K562 (cell line): ENCODE data around the gene HMGCL. TPM values are rescaled to one million over a fixed set of nuclear protein-coding genes. Genes with fewer than 3 reads are reported as not detected.

ENCODE experiments used
- ATF3 ChIP-seq, 2 experiments: fragments of 450-650 bp in 1 of 2; sonication (generic) in 1 of 2; formaldehyde crosslinking in 1 of 2; IDR thresholded peaks in 1 of 2; conservative IDR thresholded peaks in 1 of 2; 2 replicates each; pipeline versions ENCODE4 v1.6.1 to v1.8.1; 2016 to 2023; ENCODE audit warnings: mild to moderate bottlenecking in 2 of 2, moderate library complexity in 2 of 2, inconsistent platforms in 1 of 2, missing genetic modification reagents in 1 of 2
- FOXM1 ChIP-seq, 2 experiments: fragments of 450-650 bp in 1 of 2; sonication (generic) in 1 of 2; formaldehyde crosslinking in 1 of 2; IDR thresholded peaks; 2 replicates each; pipeline versions ENCODE4 v1.6.1 to v1.9.0; 2017 to 2022; ENCODE audit warnings: low read depth in 2 of 2, mild to moderate bottlenecking in 2 of 2, missing genetic modification reagents in 1 of 2, moderate library complexity in 1 of 2
- GATAD2B ChIP-seq: fragments of 450-650 bp; IDR thresholded peaks from 2 replicates; pipeline ENCODE4 v1.6.1; 2017; ENCODE audit warnings: mild to moderate bottlenecking, borderline replicate concordance
- HBP1 ChIP-seq: fragments of 450-650 bp; formaldehyde crosslinking; IDR thresholded peaks from 2 replicates; pipeline ENCODE4 v1.4.0; 2022; ENCODE audit warnings: missing genetic modification characterization
- MLX ChIP-seq, 2 experiments: fragments of 450-650 bp in 1 of 2; sonication (generic) in 1 of 2; formaldehyde crosslinking; conservative IDR thresholded peaks; 2 replicates each; pipeline versions ENCODE4 v1.4.0 to v1.8.1; 2020 to 2022; ENCODE audit warnings: mild to moderate bottlenecking in 1 of 2, missing genetic modification reagents in 1 of 2
- MXD1 ChIP-seq: fragments of 250-450 bp; sonication (Bioruptor Pico); IDR thresholded peaks from 2 replicates; pipeline ENCODE4 v1.8.0; 2021; ENCODE audit warnings: borderline replicate concordance, mild to moderate bottlenecking, moderate library complexity; ENCODE audit not compliant: poor library complexity, severe bottlenecking
- NR2C2 ChIP-seq, 2 experiments: fragments of 200-800 bp in 1 of 2; sonication (Bioruptor generic) in 1 of 2; sonication (generic) in 1 of 2; formaldehyde crosslinking in 1 of 2; IDR thresholded peaks; 2 replicates each; pipeline versions ENCODE4 v1.6.1 to v1.8.0; 2016 to 2022; ENCODE audit warnings: mild to moderate bottlenecking in 1 of 2, missing compliant biosample characterization in 1 of 2, missing genetic modification characterization in 1 of 2, missing genetic modification reagents in 1 of 2
- RFX5 ChIP-seq: IDR thresholded peaks from 2 replicates; pipeline ENCODE4 v1.6.1; 2011; ENCODE audit warnings: low read depth, mild to moderate bottlenecking, improper control_type of control experiment, low read length
- THAP7 ChIP-seq: fragments of 250-450 bp; sonication (Bioruptor Pico); IDR thresholded peaks from 2 replicates; pipeline ENCODE4 v1.5.0; 2021
- TRIM28 ChIP-seq: fragments of 450-650 bp; IDR thresholded peaks from 2 replicates; pipeline ENCODE4 v1.6.1; 2017
- ZBTB40 ChIP-seq, 2 experiments: fragments of 450-650 bp in 1 of 2; sonication (generic) in 1 of 2; formaldehyde crosslinking in 1 of 2; IDR thresholded peaks; 2 replicates each; pipeline versions ENCODE4 v1.7.1 to v1.9.0; 2016 to 2022; ENCODE audit warnings: inconsistent platforms in 1 of 2, mild to moderate bottlenecking in 1 of 2, missing genetic modification reagents in 1 of 2
- ZNF224 ChIP-seq: sonication (generic); formaldehyde crosslinking; IDR thresholded peaks from 2 replicates; pipeline ENCODE4 v1.8.0; 2022; ENCODE audit warnings: mild to moderate bottlenecking, missing genetic modification reagents
- polyA plus RNA-seq, 8 experiments: library from polyadenylated mRNA; depleted of rRNA in 4 of 8; stranded (reverse) in 5 of 8; unstranded in 3 of 8; fragments of >200 nt; fragmentation: Nextera tagmentation in 2 of 8; fragmentation: Illumina TruSeq in 1 of 8; extraction: Ambion mirVana in 2 of 8; extraction: Trizol in 1 of 8; gene quantifications; 2 replicates each; pipeline versions ENCODE4 v1.2.1 to v1.2.3, GENCODE V29; 2011 to 2014; ENCODE audit warnings: inconsistent platforms in 1 of 8, missing spikeins in 1 of 8
- total RNA-seq, 7 experiments: library from RNA; depleted of rRNA in 6 of 7; stranded (reverse); fragments of >200 nt in 6 of 7; fragmentation: Illumina TruSeq in 2 of 7; extraction: Trizol in 2 of 7; gene quantifications; 2 replicates each; pipeline versions ENCODE4 v1.2.1 to v1.2.3, GENCODE V29; 2011 to 2021; ENCODE audit warnings: low replicate concordance in 1 of 7

HMGCL gene
- total and polyA plus RNA-seq, 9 of the 15 experiments (the other 6 are each of a cell fraction or from before 2014, with no cell fraction given) = 18.0 to 82.2 (median 24.2) TPM

- no peak for TF ChIP-seq ZBTB40 (IDR thresholded peaks at IDR 0.05)
- no peak for TF ChIP-seq ZBTB40 (CRISPR knock-in tag; IDR thresholded peaks at IDR 0.05)
- TF ChIP-seq FOXM1 (IDR thresholded peaks at IDR 0.05; ENCODE audit: low read depth) = no peak
- TF ChIP-seq FOXM1 (CRISPR knock-in tag; IDR thresholded peaks at IDR 0.05; ENCODE audit: low read depth) = no peak
- no peak for TF ChIP-seq MLX (CRISPR knock-in tag; conservative IDR thresholded peaks at IDR 0.05)
- no peak for TF ChIP-seq TRIM28
- TF ChIP-seq HBP1 (CRISPR knock-in tag) = no peak
- no peak for TF ChIP-seq ZNF224 (CRISPR knock-in tag)
- TF ChIP-seq MXD1 = no peak
- TF ChIP-seq THAP7 (CRISPR knock-in tag) = no peak
- no peak for TF ChIP-seq ATF3 (IDR thresholded peaks at IDR 0.05)
- no peak for TF ChIP-seq ATF3 (CRISPR knock-in tag; conservative IDR thresholded peaks at IDR 0.05)
- TF ChIP-seq GATAD2B = no peak
- TF ChIP-seq RFX5 = no peak
- no peak for TF ChIP-seq NR2C2 (CRISPR knock-in tag; IDR thresholded peaks at IDR 0.05)
- 0 out of 2 replicates have a peak, but pooled peaks have one; percentile 20 for TF ChIP-seq NR2C2 (tag; IDR thresholded peaks at IDR 0.05)
Observed at GRCh38 chr1:23865543-23865930, 40.3 kb upstream of the HMGCL start (continued).
